Endothelial cell of umbilical vein (primary cell): ENCODE results near the gene TWF2.

Source experiments
- CTCF ChIP-seq, 2 donors: IDR thresholded peaks; 1 replicate in 1 of 2; 2 replicates in 1 of 2; pipeline ENCODE4 v1.5.1; 2011; ENCODE audit warnings: low read length in 2 of 2, mild to moderate bottlenecking in 2 of 2, moderate library complexity in 2 of 2, control low read depth in 1 of 2, inconsistent platforms in 1 of 2, low read depth in 1 of 2; ENCODE audit not compliant: insufficient read depth in 1 of 2; ENCODE audit errors: extremely low read depth in 1 of 2
- POLR2A ChIP-seq: IDR thresholded peaks from 2 replicates; pipeline ENCODE4 v1.6.1; 2012; ENCODE audit warnings: low read depth, mild to moderate bottlenecking, control low read depth, low read length

DNA sequence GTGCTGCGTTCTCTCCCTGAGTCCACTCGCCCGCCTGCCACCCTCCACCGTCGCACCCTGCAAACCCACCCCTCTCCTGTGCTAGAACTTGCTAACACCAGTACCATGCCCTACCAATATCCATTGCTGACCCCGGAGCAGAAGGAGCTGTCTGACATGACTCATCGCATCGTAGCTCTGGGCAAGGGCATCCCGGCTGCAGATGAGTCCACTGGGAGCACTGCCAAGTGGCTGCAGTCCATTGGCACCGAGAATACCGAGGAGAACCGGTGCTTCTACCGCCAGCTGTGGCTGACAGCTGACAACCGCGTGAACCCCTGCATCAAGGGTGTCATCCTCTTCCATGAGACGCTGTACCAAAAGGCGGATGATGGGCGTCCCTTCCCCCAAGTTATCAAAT, 45.9 kb downstream of the TWF2 start:
- TF ChIP-seq CTCF (IDR thresholded peaks at IDR 0.05; ENCODE audit: extremely low read depth in 1 of 2, insufficient read depth in 1 of 2, low read depth in 1 of 2, low read length in 2 of 2) (no peak), POLR2A (no peak)
